GM18508 (cell line): ENCODE measurements around the gene GALNT14.

Experiments
- ATAC-seq: cut with Tn5 transposase; IDR thresholded peaks from one replicate; pipeline ENCODE4 v1.9.1; 2021; ENCODE audit warnings: moderate number of reproducible peaks; ENCODE audit not compliant: insufficient read depth, unreplicated experiment

GALNT14 gene

GRCh38 chr2:31058096-31059035, 79.9 kb downstream of the GALNT14 start:
- ATAC-seq = no peak

GRCh38 chr2:31057691-31058090, 80.5 kb downstream of the GALNT14 start:
- ATAC-seq = no peak

GRCh38 chr2:31055938-31056337, 82.3 kb downstream of the GALNT14 start:
- ATAC-seq = no peak

- no peak for ATAC-seq
Observed at GRCh38 chr2:31054842-31055388, 83.3 kb downstream of the GALNT14 start.

- no peak for ATAC-seq
Observed at GRCh38 chr2:31053929-31054782, 84.1 kb downstream of the GALNT14 start.

GRCh38 chr2:31052284-31052683, 86.0 kb downstream of the GALNT14 start:
- ATAC-seq = no peak

GRCh38 chr2:31051258-31052140, 86.7 kb downstream of the GALNT14 start:
- no peak for ATAC-seq

- ATAC-seq = no peak
Observed at GRCh38 chr2:31049916-31050588, 88.2 kb downstream of the GALNT14 start.

GRCh38 chr2:31049264-31049663, 89.0 kb downstream of the GALNT14 start:
- ATAC-seq = no peak

GRCh38 chr2:31047599-31047998, 90.6 kb downstream of the GALNT14 start:
- ATAC-seq = no peak

- no peak for ATAC-seq
Observed at GRCh38 chr2:31038385-31038784, 99.9 kb downstream of the GALNT14 start.

GRCh38 chr2:31037058-31037457, 101.2 kb downstream of the GALNT14 start:
- ATAC-seq = no peak

GRCh38 chr2:31033032-31033431, 105.2 kb downstream of the GALNT14 start:
- ATAC-seq = no peak

GRCh38 chr2:31032475-31032874, 105.8 kb downstream of the GALNT14 start:
- ATAC-seq = no peak

GRCh38 chr2:31031132-31031706, 107.0 kb downstream of the GALNT14 start:
- ATAC-seq = peak; percentile 58

GRCh38 chr2:31028417-31028816, 109.8 kb downstream of the GALNT14 start:
- ATAC-seq = no peak

- ATAC-seq = no peak
Observed at GRCh38 chr2:31027549-31027948, 110.7 kb downstream of the GALNT14 start.

- ATAC-seq = no peak
Observed at GRCh38 chr2:31023541-31023940, 114.7 kb downstream of the GALNT14 start.

GRCh38 chr2:31020713-31021112, 117.5 kb downstream of the GALNT14 start:
- ATAC-seq = no peak
